G401.6 (cell line): Measurements from ENCODE around the gene NCF2.

Experiments
- FAIRE-seq: peaks from 2 replicates; lab custom pipeline; 2012; peaks lifted over from hg19 to GRCh38; lab: Jason Lieb, UNC

NCF2 gene

GRCh38 chr1:183611021-183611420 lies 20.8 kb upstream of the NCF2 start:
- FAIRE-seq, result no peak

GRCh38 chr1:183609759-183610452 lies 19.6 kb upstream of the NCF2 start:
- no peak for FAIRE-seq

GRCh38 chr1:183609313-183609712 lies 19.1 kb upstream of the NCF2 start:
- FAIRE-seq, result no peak

GRCh38 chr1:183607322-183607980 lies 17.2 kb upstream of the NCF2 start:
- no peak for FAIRE-seq

GRCh38 chr1:183605904-183606303 lies 15.6 kb upstream of the NCF2 start:
- FAIRE-seq, result no peak

GRCh38 chr1:183604815-183605214 lies 14.6 kb upstream of the NCF2 start:
- no peak for FAIRE-seq

- FAIRE-seq, result no peak
Measured at GRCh38 chr1:183604038-183604808, 14.0 kb upstream of the NCF2 start.

GRCh38 chr1:183602510-183602909 lies 12.3 kb upstream of the NCF2 start:
- no peak for FAIRE-seq

- no peak for FAIRE-seq
Measured at GRCh38 chr1:183600634-183601033, 10.4 kb upstream of the NCF2 start.

- no peak for FAIRE-seq
Measured at GRCh38 chr1:183600136-183600535, 9.9 kb upstream of the NCF2 start.

- FAIRE-seq, result no peak
Measured at GRCh38 chr1:183598386-183598785, 8.1 kb upstream of the NCF2 start.

- FAIRE-seq, result no peak
Measured at GRCh38 chr1:183597656-183598347, 7.5 kb upstream of the NCF2 start.

GRCh38 chr1:183596500-183596899 lies 6.2 kb upstream of the NCF2 start:
- no peak for FAIRE-seq

GRCh38 chr1:183595537-183595936 lies 5.3 kb upstream of the NCF2 start:
- FAIRE-seq, result no peak

GRCh38 chr1:183593356-183593755 lies 3.1 kb upstream of the NCF2 start:
- no peak for FAIRE-seq

GRCh38 chr1:183592733-183593132 lies 2.5 kb upstream of the NCF2 start:
- no peak for FAIRE-seq

- no peak for FAIRE-seq
Measured at GRCh38 chr1:183589874-183590243, 400 bp downstream of the NCF2 start.

GRCh38 chr1:183589384-183589783 lies 875 bp downstream of the NCF2 start:
- no peak for FAIRE-seq

GRCh38 chr1:183588827-183589226 lies 1.4 kb downstream of the NCF2 start:
- FAIRE-seq, result no peak

- no peak for FAIRE-seq
Measured at GRCh38 chr1:183586926-183587325, 3.3 kb downstream of the NCF2 start.

- no peak for FAIRE-seq
Measured at GRCh38 chr1:183586455-183586854, 3.8 kb downstream of the NCF2 start.

- no peak for FAIRE-seq
Measured at GRCh38 chr1:183585038-183585437, 5.2 kb downstream of the NCF2 start.

- no peak for FAIRE-seq
Measured at GRCh38 chr1:183584147-183584546, 6.1 kb downstream of the NCF2 start.
